Hair follicle dermal papilla cell (primary cell): Measurements from ENCODE around the gene FBXW11. TPM values are rescaled to one million over a fixed set of nuclear protein-coding genes. Genes with fewer than 3 reads are reported as not detected.

Source experiments
- total RNA-seq: library from RNA; depleted of rRNA; stranded (reverse); fragments of >200 nt; gene quantifications from 2 replicates; pipeline ENCODE4 v1.2.3, GENCODE V29; 2012

The FBXW11 gene
- total RNA-seq, result 90.7 and 98.0 TPM in 2 replicates

DNA sequence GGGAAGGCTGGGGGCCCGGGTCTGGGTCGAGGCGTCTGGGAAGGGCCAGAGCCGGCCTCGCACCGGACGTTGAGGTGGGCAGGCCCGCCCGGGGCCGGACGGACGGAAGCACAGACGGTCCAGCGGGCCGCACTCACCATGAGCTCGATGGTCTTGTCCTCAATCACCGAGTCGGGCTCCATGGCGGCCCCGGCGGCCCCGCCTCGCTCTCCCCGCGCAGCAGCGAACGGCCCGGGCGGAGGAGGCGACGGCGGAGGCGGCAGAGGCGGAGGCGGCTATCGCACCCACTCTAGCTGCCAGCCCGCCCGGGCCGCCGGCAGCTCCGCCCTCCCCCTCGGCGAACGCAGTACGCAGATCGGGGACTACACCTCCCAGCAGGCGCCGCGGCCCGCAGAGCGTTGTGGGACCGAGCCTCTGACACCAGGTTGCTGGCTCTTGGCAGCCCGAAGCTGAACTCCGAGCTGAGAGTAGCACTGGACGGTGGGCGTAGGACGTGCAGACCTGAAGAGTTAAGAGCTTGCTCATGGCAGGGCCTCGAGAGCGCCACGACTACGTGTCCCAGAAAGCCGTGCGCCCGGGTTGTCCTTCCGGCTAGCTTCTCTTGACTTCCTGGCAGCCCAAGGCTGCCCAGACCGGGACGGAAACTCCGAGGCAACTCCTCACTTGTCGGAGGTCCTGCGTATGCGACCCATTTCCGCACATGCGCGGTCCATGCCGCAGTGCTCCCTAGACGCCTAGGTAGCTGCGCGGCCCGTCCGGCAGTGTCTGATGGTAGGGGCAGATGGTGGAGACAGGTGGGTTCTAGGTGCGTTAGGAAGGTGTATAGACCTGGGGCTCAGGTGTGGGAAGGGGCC is at the start of gene FBXW11:
TSS of gene FBXW11 (minus strand) at position 318 of the 854 bp plus-strand sequence. CDS start at position 182, 136 bp downstream.

Other genes starting within 250 kb of the FBXW11 start
- gene SMIM23, start 220.8 kb downstream of the FBXW11 start, total RNA-seq, result not detected in 2 replicates
- gene STK10, start 181.6 kb upstream of the FBXW11 start, total RNA-seq, result 88.8 and 91.8 TPM in 2 replicates
- gene EFCAB9, start 187.5 kb upstream of the FBXW11 start, total RNA-seq, result not detected in 2 replicates